ENCODE results near the gene CENPQ.

GRCh38 chr6:49516147-49516505 is 53.0 kb downstream of the CENPQ start:
- TF ChIP-seq EGR1 (IDR thresholded peaks at IDR 0.05), result no peak
- TF ChIP-seq RAD21 (IDR thresholded peaks at IDR 0.05; ENCODE audit: low read depth), result no peak
- no peak for TF ChIP-seq YY1 (IDR thresholded peaks at IDR 0.05; ENCODE audit: low read depth)
- no peak for TF ChIP-seq EP300 (IDR thresholded peaks at IDR 0.05; ENCODE audit: borderline replicate concordance)
- TF ChIP-seq CREB1 (IDR thresholded peaks at IDR 0.05; ENCODE audit: low read depth), result no peak
- no peak for TF ChIP-seq MAX (IDR thresholded peaks at IDR 0.05)
- no peak for TF ChIP-seq TEAD4 (IDR thresholded peaks at IDR 0.05)
- no peak for TF ChIP-seq TAF1 (IDR thresholded peaks at IDR 0.05; ENCODE audit: low read depth)
- TF ChIP-seq, protein P1, sequence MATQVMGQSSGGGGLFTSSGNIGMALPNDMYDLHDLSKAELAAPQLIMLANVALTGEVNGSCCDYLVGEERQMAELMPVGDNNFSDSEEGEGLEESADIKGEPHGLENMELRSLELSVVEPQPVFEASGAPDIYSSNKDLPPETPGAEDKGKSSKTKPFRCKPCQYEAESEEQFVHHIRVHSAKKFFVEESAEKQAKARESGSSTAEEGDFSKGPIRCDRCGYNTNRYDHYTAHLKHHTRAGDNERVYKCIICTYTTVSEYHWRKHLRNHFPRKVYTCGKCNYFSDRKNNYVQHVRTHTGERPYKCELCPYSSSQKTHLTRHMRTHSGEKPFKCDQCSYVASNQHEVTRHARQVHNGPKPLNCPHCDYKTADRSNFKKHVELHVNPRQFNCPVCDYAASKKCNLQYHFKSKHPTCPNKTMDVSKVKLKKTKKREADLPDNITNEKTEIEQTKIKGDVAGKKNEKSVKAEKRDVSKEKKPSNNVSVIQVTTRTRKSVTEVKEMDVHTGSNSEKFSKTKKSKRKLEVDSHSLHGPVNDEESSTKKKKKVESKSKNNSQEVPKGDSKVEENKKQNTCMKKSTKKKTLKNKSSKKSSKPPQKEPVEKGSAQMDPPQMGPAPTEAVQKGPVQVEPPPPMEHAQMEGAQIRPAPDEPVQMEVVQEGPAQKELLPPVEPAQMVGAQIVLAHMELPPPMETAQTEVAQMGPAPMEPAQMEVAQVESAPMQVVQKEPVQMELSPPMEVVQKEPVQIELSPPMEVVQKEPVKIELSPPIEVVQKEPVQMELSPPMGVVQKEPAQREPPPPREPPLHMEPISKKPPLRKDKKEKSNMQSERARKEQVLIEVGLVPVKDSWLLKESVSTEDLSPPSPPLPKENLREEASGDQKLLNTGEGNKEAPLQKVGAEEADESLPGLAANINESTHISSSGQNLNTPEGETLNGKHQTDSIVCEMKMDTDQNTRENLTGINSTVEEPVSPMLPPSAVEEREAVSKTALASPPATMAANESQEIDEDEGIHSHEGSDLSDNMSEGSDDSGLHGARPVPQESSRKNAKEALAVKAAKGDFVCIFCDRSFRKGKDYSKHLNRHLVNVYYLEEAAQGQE (IDR thresholded peaks at IDR 0.05; ENCODE audit: low read depth), result no peak
- no peak for TF ChIP-seq FOXM1 (IDR thresholded peaks at IDR 0.05; ENCODE audit: borderline replicate concordance, low read depth)
- TF ChIP-seq USF1 (IDR thresholded peaks at IDR 0.05), result no peak
